GM10248 (cell line): Measurements from ENCODE around the gene PRRG1.
"Not testable (repeated sequence)": the region's sequence is repeated elsewhere in the genome, so short reads cannot be mapped to it uniquely, and the experiment has no call there.

Source experiments
- CTCF ChIA-PET: fragments of 300-600 bp; sonication (Branson Sonifier 250); formaldehyde crosslinking; extraction: SDS; loops from one replicate; lab custom pipeline; 2021; ENCODE audit warnings: antibody characterized with exemption; lab: Yijun Ruan, JAX
- POLR2A ChIA-PET: fragments of 350-650 bp; sonication (Branson Sonifier 250); formaldehyde crosslinking; extraction: SDS; loops from one replicate; lab custom pipeline; 2020; ENCODE audit warnings: antibody characterized with exemption; lab: Yijun Ruan, JAX
- DNase-seq: peaks from one replicate; pipeline ENCODE4 v3.0.0; 2012; ENCODE audit errors: extremely low spot score
- TF ChIP-seq, protein P1 (sequence below): IDR thresholded peaks from 2 replicates; pipeline ENCODE4 v1.5.1; 2012; ENCODE audit warnings: mild to moderate bottlenecking, low read depth; ENCODE audit errors: extremely low read depth, missing control alignments, control extremely low read depth

The PRRG1 gene

DNA sequence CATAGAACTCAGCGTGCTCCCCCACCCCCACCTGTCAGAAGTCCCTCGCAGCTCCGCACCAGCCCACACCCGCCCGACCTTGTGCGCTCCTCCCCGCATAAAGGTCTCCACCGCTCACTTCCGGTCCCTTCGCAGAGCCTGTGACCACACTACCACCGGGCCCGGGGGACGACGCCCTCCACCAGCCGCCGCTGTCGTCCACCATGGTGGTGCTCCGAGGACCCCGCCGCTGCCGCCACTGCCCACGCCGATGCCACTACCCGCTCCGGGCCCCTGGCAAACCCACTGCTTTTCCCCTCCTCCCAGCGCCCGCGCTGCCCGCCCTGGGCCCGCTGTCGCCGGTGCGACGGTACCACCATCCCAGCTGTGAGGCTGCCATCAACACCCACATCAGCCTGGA is 142.5 kb downstream of the PRRG1 start:
- CTCF ChIA-PET = no interaction called here
- DNase-seq = no peak
- TF ChIP-seq, protein P1, sequence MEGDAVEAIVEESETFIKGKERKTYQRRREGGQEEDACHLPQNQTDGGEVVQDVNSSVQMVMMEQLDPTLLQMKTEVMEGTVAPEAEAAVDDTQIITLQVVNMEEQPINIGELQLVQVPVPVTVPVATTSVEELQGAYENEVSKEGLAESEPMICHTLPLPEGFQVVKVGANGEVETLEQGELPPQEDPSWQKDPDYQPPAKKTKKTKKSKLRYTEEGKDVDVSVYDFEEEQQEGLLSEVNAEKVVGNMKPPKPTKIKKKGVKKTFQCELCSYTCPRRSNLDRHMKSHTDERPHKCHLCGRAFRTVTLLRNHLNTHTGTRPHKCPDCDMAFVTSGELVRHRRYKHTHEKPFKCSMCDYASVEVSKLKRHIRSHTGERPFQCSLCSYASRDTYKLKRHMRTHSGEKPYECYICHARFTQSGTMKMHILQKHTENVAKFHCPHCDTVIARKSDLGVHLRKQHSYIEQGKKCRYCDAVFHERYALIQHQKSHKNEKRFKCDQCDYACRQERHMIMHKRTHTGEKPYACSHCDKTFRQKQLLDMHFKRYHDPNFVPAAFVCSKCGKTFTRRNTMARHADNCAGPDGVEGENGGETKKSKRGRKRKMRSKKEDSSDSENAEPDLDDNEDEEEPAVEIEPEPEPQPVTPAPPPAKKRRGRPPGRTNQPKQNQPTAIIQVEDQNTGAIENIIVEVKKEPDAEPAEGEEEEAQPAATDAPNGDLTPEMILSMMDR = no peak

DNA sequence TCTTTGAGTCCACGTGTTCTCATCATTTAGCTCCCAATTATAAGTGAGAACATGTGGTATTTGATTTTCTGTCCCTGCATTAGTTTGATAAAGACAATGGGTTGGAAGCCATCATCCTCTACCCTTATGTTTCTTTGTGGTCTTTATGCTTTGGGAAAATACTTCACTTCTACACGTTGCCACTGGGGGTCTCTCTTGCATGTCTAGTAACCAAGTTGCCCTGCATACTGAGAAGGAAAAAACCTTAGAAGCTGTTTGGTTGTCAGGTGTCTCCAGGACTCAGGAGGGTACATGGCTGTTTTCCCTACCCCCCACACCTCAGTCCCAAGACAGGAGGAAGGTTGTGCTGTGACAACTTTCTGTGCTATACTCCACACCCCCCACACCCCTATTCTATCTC is 146.6 kb downstream of the PRRG1 start:
- CTCF ChIA-PET, POLR2A ChIA-PET, DNase-seq: not testable (repeated sequence)

More for the DNA sequence above, 142.5 kb downstream of the PRRG1 start:
- POLR2A ChIA-PET = no interaction called here

DNA sequence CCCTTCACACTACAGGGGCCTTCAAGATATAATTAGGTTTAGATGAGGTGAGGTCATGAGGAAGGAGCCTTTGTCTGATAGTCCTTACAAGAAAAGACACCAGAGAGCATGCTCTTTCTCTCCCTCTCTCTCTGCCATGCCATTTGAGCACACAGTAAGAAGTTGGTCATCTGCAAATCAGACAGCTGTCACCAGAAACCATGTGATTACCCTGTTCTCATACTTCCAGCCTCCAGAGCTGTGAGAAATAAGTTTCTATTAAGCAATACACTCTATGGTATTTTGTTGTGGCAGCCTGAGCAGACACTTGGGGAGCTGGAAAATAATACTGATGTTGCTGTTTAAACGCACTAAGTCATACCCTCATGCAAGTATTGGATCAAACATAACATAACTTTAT is 148.0 kb downstream of the PRRG1 start:
- DNase-seq, CTCF ChIA-PET, POLR2A ChIA-PET: not testable (repeated sequence)

DNA sequence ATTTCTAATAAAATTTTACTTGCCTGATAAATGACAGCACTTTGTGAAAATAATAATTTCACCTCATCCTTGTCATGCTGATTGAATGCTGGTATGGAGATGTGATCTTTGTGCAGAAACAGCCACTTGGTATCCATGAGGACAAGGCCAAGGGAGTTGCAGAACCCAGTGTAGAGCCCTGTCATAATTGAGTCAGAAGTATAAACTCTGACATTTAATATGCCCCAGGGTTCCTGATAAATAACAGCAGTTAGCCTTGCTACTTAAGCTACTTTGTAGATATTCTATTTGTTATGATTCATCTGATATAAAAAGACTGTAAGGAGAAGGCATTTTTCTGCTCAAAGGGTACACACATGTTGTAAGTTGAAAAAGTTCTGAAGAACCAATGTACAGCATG is 149.2 kb downstream of the PRRG1 start:
- POLR2A ChIA-PET, DNase-seq, CTCF ChIA-PET: not testable (repeated sequence)

DNA sequence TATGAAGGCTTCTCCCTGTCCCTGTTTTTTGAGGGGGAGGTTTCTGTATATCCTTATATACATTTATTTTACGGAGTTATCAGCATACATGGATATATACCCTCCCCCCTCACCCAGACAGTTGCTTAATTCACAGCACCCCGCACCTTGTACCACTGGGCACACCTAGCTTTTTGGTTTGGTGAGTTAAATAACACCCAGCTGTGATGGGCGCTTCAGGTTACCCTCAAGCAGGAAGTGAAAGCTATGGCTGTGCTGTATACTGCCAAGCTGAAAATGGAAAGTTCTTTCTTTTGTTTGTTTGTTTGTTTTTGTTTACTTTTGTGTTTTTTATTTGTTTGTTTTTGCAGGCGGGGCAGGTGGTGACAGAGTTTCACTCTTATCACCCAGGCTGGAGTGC is 150.5 kb downstream of the PRRG1 start:
- POLR2A ChIA-PET, CTCF ChIA-PET, DNase-seq: not testable (repeated sequence)

DNA sequence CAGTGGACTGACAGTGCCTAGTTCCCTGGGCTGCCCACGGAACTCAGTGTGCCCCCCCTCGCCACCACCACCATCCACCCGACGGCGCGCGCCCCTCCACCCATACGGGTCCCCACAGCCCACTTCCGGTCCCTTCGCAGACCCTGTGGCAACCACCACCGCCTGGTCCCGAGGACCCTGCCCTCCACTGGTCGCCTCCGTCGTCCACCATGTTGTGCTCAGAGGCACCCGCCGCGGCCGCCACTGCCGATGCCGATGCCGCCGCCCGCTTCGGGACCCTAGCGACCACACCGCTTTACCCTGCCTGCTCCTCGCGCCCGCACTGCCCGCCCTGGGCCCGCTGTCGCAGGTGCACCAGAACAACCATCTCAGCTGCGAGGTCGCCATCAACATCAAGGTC is 155.8 kb downstream of the PRRG1 start:
- ChIA-PET POLR2A (no interaction called here), CTCF (no interaction called here)
- no peak for DNase-seq
- TF ChIP-seq, protein P1 = no peak
